Measurements from ENCODE around the gene PSRC1. TPM values are rescaled to one million over a fixed set of nuclear protein-coding genes. Genes with fewer than 3 reads are reported as not detected.

Gene PSRC1
- total RNA-seq, 1 experiment from 2014 or later, result 60.3 TPM

DNA sequence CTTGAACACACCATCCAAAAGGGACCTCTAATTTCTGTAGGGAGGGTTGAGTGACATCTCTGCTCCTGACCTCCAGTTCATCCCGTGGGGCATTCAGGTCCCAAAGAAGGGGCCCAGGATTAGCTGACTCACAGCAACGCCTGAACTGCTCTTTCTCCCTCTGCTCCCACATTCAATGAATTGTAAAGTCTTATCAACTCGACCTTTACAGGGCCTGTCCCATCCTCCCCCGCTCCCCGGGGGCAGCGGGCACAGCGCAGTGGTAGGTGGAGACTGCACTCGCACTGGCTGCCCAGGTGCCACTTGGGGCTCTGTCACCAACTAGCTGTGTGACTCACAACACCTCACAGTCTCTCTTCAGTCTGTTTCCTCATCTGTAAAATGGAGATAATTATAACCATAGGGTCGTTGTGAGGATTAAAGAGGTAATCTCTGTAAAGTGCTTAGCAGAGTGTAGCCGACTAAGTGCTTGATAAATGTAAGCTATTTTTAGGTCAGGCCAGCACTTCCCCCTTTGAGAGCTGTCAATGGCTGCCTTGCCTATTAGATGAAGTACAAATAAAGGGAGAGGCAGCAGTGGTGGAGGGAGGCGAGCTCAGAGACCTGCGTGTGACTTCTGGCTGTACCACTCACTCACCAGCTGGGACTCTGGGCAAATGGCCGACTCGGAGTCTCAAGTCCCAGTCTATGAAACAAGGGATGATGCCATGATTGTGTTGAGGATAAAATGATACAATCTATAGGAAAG, 24.5 kb upstream of the PSRC1 start:
- H2BK20ac ChIP-seq (ENCODE audit: low read depth, low read length, poor library complexity, severe bottlenecking), result no peak overlapping the region
- no peaks in the 10 kb centered on the region for H3K27me3 ChIP-seq (ENCODE audit: insufficient read depth, low read length)
- no peak overlapping the region for H3K14ac ChIP-seq (ENCODE audit: insufficient read depth, low read length)
- no peak overlapping the region for H3K56ac ChIP-seq (ENCODE audit: insufficient read length, low read depth, low read length)
- Mint-ChIP-seq H3K9me3 (no peaks in the 10 kb centered on the region), H3K27ac (peak overlapping the region in 1 of 3 experiments; percentile 83; a peak in 2 of 7 replicates), H3K4me3 (no peak overlapping the region), H3K4me1 (peaks cover 20% of the 10 kb centered on the region in 2 experiments), H3K27me3 (ENCODE audit: low read depth) (no peaks in the 10 kb centered on the region), H3K36me3 (ENCODE audit: insufficient read depth in 1 of 3, low read depth in 3 of 3) (peaks cover 0 to 3% (median 0%) of the 10 kb centered on the region in 3 experiments; a peak in 1 of 7 replicates)
- no peak overlapping the region for H4K5ac ChIP-seq (ENCODE audit: insufficient read length, low read depth, low read length)
- H3K9ac ChIP-seq (ENCODE audit: extremely low read depth, insufficient read length, low read length), result no peak overlapping the region
- no peak overlapping the region for H4K91ac ChIP-seq (ENCODE audit: insufficient read length, low read depth, low read length)
- H3K79me1 ChIP-seq (ENCODE audit: insufficient read depth, low read depth, low read length, poor library complexity, severe bottlenecking), result no peaks in the 10 kb centered on the region
- H3K4me1 ChIP-seq (ENCODE audit: insufficient read depth, low read length), result no peaks in the 10 kb centered on the region; the same call in 1 of the 2 replicates
- H4K8ac ChIP-seq (replicated peaks; ENCODE audit: insufficient read length, low read depth, low read length), result no peak overlapping the region
- no peak for DNase-seq
- no peak overlapping the region for H3K4ac ChIP-seq (ENCODE audit: low read depth, low read length)
- no peak overlapping the region for H2BK12ac ChIP-seq (ENCODE audit: insufficient read length, low read depth, low read length)
- no peak overlapping the region for H2BK5ac ChIP-seq (ENCODE audit: insufficient read length, low read length)
- no peak overlapping the region for H3K18ac ChIP-seq (ENCODE audit: insufficient read length, low read depth, low read length)
- H3T11ph ChIP-seq (ENCODE audit: low read length), result no peak overlapping the region
- no peaks in the 10 kb centered on the region for H3K79me2 ChIP-seq (ENCODE audit: insufficient read depth, low read length)
- H2AK5ac ChIP-seq (ENCODE audit: insufficient read length, low read length), result no peak overlapping the region
- no peak overlapping the region for H2BK120ac ChIP-seq (ENCODE audit: low read depth, low read length, poor library complexity, severe bottlenecking)
- no peaks in the 10 kb centered on the region for H3K23me2 ChIP-seq (ENCODE audit: insufficient read length, low read depth, low read length, poor library complexity, severe bottlenecking)
- H4K20me1 ChIP-seq (ENCODE audit: control insufficient read depth, insufficient read depth, insufficient read length), result no peaks in the 10 kb centered on the region
- no peaks in the 10 kb centered on the region for H3K9me3 ChIP-seq (ENCODE audit: control insufficient read depth, low read depth, low read length)
- H3K23ac ChIP-seq (ENCODE audit: insufficient read length, low read depth, low read length), result no peak overlapping the region
- H3K27ac ChIP-seq (ENCODE audit: insufficient read length, low read depth, low read length), result no peak overlapping the region
- H2AFZ ChIP-seq (ENCODE audit: low read length), result no peak overlapping the region
- no peak overlapping the region for H3K4me2 ChIP-seq (ENCODE audit: insufficient read depth, insufficient read length, low read length)
- TF ChIP-seq, protein P1, sequence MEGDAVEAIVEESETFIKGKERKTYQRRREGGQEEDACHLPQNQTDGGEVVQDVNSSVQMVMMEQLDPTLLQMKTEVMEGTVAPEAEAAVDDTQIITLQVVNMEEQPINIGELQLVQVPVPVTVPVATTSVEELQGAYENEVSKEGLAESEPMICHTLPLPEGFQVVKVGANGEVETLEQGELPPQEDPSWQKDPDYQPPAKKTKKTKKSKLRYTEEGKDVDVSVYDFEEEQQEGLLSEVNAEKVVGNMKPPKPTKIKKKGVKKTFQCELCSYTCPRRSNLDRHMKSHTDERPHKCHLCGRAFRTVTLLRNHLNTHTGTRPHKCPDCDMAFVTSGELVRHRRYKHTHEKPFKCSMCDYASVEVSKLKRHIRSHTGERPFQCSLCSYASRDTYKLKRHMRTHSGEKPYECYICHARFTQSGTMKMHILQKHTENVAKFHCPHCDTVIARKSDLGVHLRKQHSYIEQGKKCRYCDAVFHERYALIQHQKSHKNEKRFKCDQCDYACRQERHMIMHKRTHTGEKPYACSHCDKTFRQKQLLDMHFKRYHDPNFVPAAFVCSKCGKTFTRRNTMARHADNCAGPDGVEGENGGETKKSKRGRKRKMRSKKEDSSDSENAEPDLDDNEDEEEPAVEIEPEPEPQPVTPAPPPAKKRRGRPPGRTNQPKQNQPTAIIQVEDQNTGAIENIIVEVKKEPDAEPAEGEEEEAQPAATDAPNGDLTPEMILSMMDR (conservative IDR thresholded peaks at IDR 0.05), result no peak
- no peak overlapping the region for H2BK15ac ChIP-seq (ENCODE audit: low read depth, low read length)
- WGBS (ENCODE audit: extremely low coverage, insufficient read length, low lambda C conversion rate), result no CpG with 5 or more reads among the region's 14 CpGs

Measured in H9 (cell line).